Gastroesophageal sphincter (tissue), 3 donors: ENCODE results near the gene LRRC3.

Experiments
- CTCF ChIP-seq, 4 experiments: fragments of 200-600 bp in 2 of 4; fragments of 450-650 bp in 2 of 4; sonication (generic) in 1 of 4; IDR thresholded peaks; one replicate each; pipeline ENCODE4 v1.5.1; 2017 to 2019; ENCODE audit warnings: antibody characterized with exemption in 4 of 4, mild to moderate bottlenecking in 2 of 4, moderate library complexity in 2 of 4
- EP300 ChIP-seq: sonication (generic); formaldehyde crosslinking; IDR thresholded peaks from one replicate; pipeline ENCODE4 v1.6.1; 2017; ENCODE audit warnings: antibody characterized with exemption, mild to moderate bottlenecking
- POLR2A ChIP-seq, 2 donors: fragments of 450-650 bp; IDR thresholded peaks; one replicate each; pipeline ENCODE4 v1.6.1; 2017; ENCODE audit warnings: antibody characterized with exemption in 2 of 2, mild to moderate bottlenecking in 2 of 2, moderate library complexity in 1 of 2
- POLR2AphosphoS5 ChIP-seq: sonication (generic); formaldehyde crosslinking; IDR thresholded peaks from one replicate; pipeline ENCODE4 v1.6.1; 2017; ENCODE audit warnings: antibody characterized with exemption

- no peak for TF ChIP-seq CTCF (IDR thresholded peaks at IDR 0.05)
- no peak for TF ChIP-seq POLR2AphosphoS5
- TF ChIP-seq EP300 = no peak
- TF ChIP-seq POLR2A (IDR thresholded peaks at IDR 0.05) = no peak
Observed at GRCh38 chr21:44466351-44466954, 11.1 kb downstream of the LRRC3 start.
